Measurements from ENCODE around the gene CALML3.
"Not testable (repeated sequence)": the region's sequence is repeated elsewhere in the genome, so short reads cannot be mapped to it uniquely, and the experiment has no call there.

CALML3 gene

DNA sequence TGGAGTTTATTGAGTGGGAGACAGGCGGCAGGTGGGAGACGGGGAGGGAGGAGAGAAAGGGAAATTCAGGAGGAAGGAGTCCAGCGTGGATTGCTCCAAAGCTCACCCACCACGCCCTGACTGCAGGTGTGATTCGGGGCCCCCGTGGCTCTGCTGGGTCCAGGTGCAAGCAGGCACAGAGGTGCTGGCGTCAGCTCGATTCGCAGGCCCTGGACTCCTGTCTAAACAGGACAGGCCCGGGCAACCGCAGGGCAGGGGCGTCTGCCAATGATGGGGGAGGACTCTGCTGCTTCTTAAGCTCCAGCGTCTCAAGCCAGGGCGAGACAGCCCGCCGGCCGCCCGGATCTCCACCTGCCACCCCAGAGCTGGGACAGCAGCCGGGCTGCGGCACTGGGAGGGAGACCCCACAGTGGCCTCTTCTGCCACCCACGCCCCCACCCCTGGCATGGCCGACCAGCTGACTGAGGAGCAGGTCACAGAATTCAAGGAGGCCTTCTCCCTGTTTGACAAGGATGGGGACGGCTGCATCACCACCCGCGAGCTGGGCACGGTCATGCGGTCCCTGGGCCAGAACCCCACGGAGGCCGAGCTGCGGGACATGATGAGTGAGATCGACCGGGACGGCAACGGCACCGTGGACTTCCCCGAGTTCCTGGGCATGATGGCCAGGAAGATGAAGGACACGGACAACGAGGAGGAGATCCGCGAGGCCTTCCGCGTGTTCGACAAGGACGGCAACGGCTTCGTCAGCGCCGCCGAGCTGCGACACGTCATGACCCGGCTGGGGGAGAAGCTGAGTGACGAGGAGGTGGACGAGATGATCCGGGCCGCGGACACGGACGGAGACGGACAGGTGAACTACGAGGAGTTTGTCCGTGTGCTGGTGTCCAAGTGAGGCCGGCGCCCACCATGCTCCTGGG is at the start of gene CALML3:
Gene CALML3 (plus strand): TSS at position 321 of the 920 bp plus-strand sequence. CDS start 125 bp downstream, at position 446.
- Mint-ChIP-seq H3K27ac (no peak within 1 kb of the TSS), H3K4me3 (no peak within 1 kb of the TSS), H3K9me3 (no peaks in the 10 kb centered on the region), H3K4me1 (no peaks in the 10 kb centered on the region), H3K36me3 (no peaks in the 10 kb centered on the region), H3K27me3 (peaks cover 7% of the 10 kb centered on the region)
- DNase-seq (ENCODE audit: low spot score in 2 of 2), result no peak
- no peak for ATAC-seq (ENCODE audit: low read depth)

DNA sequence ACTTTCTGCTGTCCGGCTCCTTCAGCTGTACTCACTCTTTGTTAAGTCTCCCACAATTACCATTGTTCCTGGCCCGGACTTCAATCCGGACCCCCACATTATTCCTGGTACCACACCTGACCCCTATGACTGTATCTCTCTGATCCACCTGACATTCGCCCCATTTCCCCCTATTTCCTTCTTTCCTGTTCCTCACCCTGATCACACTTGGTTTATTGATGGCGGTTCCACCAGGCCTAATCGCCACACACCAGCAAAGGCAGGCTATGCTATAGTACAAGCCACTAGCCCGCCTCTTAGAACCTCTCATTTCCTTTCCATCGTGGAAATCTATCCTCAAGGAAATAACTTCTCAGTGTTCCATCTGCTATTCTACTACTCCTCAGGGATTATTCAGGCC is 49.7 kb upstream of the CALML3 start:
- H3K4me3 Mint-ChIP-seq; H3K4me1 Mint-ChIP-seq; H3K9me3 Mint-ChIP-seq; DNase-seq (ENCODE audit: low spot score in 2 of 2); H3K27ac Mint-ChIP-seq; H3K36me3 Mint-ChIP-seq; ATAC-seq (ENCODE audit: low read depth): not testable (repeated sequence)
- peaks cover 11% of the 10 kb centered on the region for H3K27me3 Mint-ChIP-seq

DNA sequence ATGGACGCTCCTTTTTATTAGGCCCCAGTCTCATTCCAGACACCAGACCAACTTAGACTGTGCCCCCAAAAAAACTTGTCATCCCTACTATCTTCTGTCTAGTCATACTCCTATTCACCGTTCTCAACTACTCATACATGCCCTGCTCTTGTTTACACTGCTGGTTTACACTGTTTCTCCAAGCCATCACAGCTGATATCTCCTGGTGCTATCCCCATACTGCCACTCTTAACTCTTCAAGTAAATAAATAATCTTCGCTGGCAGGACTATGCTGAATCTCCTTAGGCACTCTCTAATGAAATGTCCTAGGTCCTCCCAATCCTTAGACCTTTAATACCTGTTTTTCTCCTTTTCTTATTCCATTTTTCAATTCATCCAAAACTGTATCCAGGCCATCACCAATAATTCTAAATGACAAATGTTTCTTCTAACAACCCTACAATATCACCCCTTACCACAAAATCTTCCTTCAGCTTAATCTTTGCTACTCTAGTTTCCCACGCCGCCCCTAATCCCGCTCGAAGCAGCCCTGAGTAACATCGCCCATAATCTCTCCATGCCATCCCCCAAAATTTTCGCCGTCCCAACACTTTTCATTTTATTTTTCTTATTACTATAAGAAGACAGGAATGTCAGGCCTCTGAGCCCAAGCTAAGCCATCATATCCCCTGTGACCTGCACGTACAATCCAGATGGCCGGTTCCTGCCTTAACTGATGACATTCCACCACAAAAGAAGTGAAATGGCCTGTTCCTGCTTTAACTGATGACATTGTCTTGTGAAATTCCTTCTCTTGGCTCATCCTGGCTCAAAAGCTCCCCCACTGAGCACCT is 48.6 kb upstream of the CALML3 start:
- H3K36me3 Mint-ChIP-seq; H3K4me1 Mint-ChIP-seq; ATAC-seq (ENCODE audit: low read depth); H3K4me3 Mint-ChIP-seq; H3K9me3 Mint-ChIP-seq; DNase-seq (ENCODE audit: low spot score in 2 of 2); H3K27ac Mint-ChIP-seq: not testable (repeated sequence)
- peaks cover 13% of the 10 kb centered on the region for H3K27me3 Mint-ChIP-seq

DNA sequence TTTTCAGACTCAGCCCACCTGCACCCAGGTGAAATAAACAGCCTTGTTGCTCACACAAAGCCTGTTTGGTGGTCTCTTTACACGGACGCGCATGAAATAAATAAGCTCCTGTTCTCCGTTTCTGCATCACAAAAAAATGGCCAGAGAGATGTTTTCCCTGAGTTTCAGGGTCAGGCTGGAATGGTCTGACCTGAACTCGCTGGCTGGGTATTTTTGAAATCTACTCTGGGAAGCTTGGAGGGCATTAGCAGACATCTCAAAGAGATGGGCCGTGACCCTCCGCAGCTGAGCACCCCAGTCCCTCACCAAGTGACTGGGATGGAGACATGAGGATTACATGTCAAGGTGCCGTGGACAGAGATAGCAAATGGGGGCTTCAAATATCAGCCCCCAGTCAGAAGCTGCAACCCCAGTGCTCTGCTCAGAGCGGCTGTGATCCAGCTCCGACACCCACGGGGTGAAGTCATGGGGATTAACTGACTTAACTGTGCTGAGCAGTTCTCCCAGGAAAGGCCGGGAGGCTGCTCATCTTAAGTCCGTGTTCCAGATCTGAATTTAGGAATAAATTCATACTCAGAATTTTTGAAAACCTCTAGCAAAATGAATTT is 47.7 kb upstream of the CALML3 start:
- H3K27ac Mint-ChIP-seq, result no peak overlapping the region
- H3K4me3 Mint-ChIP-seq, result no peak overlapping the region
- ATAC-seq (ENCODE audit: low read depth), result no peak
- H3K36me3 Mint-ChIP-seq, result no peaks in the 10 kb centered on the region
- DNase-seq (ENCODE audit: low spot score in 2 of 2), result no peak
- H3K4me1 Mint-ChIP-seq, result peaks cover 8% of the 10 kb centered on the region
- peaks cover 15% of the 10 kb centered on the region for H3K27me3 Mint-ChIP-seq
- H3K9me3 Mint-ChIP-seq, result no peaks in the 10 kb centered on the region

DNA sequence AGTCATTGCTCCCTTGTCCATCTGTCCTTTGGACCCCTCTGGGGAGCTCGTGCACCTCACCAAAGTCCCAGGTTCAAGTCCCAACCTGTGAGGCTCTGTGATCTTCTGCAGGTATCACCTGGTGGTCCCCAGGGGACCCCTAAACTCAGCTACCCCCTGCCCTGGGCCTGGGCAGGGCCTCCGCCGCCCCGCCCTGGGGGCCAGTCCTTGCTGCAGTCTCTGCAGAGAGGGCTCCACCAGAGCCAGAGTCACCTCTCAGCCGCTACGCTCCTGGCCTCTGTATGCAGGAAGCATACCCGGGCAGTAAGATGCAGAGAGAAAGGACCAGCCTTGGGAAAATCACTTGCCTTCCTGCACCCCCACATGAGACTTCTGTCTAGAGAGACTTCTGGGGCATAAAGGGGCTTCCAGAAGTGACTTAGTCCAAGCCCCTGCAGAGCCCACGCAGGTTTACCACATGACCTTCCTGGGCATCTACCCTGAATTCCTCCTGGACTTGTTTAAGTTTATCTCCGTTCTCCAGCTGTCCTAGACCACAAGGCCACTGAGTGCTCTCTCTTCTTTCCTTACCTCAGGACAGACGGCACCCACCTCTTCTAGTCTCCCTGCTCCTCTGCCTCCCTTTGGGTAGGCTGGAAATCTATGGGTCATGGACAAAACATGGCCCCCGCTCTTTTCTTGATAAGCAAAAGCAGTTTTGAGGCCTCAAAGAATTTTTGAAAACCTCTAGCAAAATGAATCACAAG is 46.6 kb upstream of the CALML3 start:
- Mint-ChIP-seq H3K27ac (no peak overlapping the region), H3K9me3 (no peaks in the 10 kb centered on the region), H3K27me3 (peaks cover 16% of the 10 kb centered on the region), H3K36me3 (no peaks in the 10 kb centered on the region), H3K4me1 (peaks cover 8% of the 10 kb centered on the region), H3K4me3 (no peak overlapping the region)
- DNase-seq (ENCODE audit: low spot score in 2 of 2) (no peak), ATAC-seq (ENCODE audit: low read depth) (no peak)

DNA sequence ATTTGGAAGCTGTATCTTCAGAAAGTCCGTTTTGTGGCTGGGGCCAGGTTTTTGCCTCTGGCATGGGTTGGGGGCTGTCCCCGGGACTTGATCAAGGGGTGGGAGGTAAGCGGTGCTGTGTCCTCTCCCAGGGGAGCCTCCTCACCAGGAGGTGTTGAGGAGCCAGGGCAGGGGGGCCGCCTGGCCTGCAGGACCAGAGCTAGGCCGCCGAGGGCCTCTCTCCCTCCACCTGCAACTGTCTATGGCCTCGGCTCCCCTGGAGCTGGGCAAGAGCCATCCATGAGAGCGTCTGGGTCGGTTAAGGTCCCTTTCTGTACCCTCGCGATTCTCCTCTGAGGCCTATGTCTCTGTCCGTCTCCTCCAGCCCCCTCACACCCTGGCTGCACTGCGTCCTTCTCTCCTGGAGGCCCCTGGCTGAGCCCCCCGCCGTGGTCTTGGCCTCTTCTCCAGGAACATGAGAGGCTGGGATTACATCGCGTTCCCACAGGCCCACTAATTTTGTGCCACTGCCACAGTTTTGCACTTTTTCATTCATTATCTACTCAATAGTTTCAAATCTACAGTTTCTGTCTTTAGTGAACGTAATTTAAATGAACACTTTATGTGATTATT is 46.0 kb upstream of the CALML3 start:
- H3K9me3 Mint-ChIP-seq, result no peaks in the 10 kb centered on the region
- H3K27me3 Mint-ChIP-seq, result peaks cover 18% of the 10 kb centered on the region
- DNase-seq (ENCODE audit: low spot score in 2 of 2) (no peak), ATAC-seq (ENCODE audit: low read depth) (no peak)
- H3K4me3 Mint-ChIP-seq, result no peak overlapping the region
- no peak overlapping the region for H3K27ac Mint-ChIP-seq
- H3K4me1 Mint-ChIP-seq, result peaks cover 8% of the 10 kb centered on the region
- no peaks in the 10 kb centered on the region for H3K36me3 Mint-ChIP-seq

DNA sequence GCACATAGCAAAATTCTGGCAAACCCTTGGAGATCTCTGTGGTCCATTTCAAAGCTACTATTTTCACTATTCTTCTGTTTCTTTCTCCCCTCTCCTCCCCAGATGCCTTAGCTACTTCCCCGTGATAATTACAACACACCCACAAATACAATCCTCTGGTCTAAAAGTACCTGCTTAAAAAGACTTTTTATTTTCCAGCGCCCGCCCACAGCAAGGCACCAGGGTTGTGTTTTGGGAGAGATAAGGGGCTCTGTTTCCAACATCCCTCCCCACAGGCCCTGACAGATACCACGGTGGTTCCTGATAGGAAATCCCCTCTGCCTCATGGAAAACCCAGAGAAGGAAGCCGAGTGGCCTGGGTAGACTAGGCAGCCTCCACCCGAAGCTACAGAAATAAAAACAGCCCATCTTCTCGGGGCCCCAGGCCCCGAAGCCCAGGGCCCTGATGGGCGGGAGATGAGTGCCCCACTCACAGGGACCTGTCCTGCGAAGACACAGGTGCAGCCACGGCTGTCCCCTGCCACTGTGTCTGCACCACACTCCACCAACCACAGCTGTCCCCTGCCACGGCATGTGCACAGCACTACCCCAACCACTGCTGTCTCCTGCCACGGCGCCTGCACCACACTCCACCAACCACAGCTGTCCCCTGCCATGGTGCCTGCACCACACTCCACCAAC is 45.1 kb upstream of the CALML3 start:
- Mint-ChIP-seq H3K36me3 (no peaks in the 10 kb centered on the region), H3K4me3 (no peak overlapping the region), H3K4me1 (peaks cover 8% of the 10 kb centered on the region), H3K27ac (peak overlapping the region; percentile 12), H3K9me3 (no peaks in the 10 kb centered on the region), H3K27me3 (peaks cover 15% of the 10 kb centered on the region)
- ATAC-seq (ENCODE audit: low read depth) (no peak), DNase-seq (ENCODE audit: low spot score in 2 of 2) (no peak)

DNA sequence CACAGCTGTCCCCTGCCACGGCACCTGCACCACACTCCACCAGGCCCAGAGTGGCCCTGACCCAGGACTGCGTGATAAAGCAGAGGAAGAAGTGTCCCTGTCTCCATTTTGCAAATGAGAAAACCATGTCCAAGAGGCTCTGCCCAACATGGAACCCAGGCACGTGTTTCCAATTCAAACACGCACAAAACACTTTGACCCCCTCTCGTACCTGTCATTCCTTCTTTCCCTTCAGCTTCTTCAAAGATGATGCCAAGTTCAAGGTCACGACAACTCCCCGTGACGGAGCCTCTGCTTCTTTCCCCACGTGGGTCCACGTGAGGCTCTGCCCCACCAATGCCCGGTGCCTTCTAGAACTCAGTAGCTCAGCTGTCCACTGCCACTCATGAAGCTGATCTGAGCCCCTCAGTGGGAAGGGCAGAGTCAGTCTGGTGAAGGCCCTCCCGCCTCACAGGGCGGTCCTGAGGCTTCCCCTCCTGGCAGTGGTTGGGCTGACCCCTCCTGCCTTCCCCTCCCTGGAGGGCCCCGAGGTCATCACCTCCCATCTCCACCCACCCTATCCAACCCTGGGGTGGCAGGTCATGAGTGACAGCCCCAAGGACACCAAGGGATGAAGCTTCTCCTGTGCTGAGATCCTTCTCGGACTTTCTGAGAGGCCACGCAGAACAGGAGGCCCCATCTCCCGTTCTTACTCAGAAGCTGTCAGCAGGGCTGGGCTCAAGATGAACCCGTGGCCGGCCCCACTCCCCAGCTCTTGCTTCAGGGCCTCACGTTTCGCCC is 44.4 kb upstream of the CALML3 start:
- ATAC-seq (ENCODE audit: low read depth) (no peak), DNase-seq (ENCODE audit: low spot score in 2 of 2) (no peak)
- H3K27ac Mint-ChIP-seq, result peak overlapping the region; percentile 12
- peaks cover 19% of the 10 kb centered on the region for H3K27me3 Mint-ChIP-seq
- H3K4me3 Mint-ChIP-seq, result no peak overlapping the region
- H3K4me1 Mint-ChIP-seq, result peaks cover 8% of the 10 kb centered on the region
- no peaks in the 10 kb centered on the region for H3K9me3 Mint-ChIP-seq
- H3K36me3 Mint-ChIP-seq, result no peaks in the 10 kb centered on the region

DNA sequence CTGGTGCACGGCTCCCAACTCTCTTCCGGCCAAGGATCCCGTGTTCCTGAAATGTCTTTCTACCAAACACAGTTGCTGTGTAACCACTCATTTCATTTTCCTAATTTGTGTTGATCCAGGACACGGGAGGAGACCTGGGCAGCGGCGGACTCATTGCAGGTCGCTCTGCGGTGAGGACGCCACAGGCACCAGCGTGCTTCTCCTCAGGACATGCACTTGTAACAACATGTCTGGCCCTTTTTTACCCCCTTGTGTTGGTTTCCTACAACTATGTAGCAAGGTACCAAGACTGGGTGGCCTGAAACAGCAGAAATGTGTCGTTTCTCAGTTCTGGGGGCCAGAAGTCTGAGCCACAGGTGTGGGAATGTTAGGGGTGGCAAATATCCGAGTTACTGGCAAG is 43.6 kb upstream of the CALML3 start:
- Mint-ChIP-seq H3K36me3 (no peaks in the 10 kb centered on the region), H3K27me3 (peaks cover 19% of the 10 kb centered on the region), H3K4me1 (peaks cover 8% of the 10 kb centered on the region), H3K9me3 (no peaks in the 10 kb centered on the region), H3K4me3 (no peak overlapping the region), H3K27ac (no peak overlapping the region)
- no peak for DNase-seq (ENCODE audit: low spot score in 2 of 2)
- ATAC-seq (ENCODE audit: low read depth), result no peak

DNA sequence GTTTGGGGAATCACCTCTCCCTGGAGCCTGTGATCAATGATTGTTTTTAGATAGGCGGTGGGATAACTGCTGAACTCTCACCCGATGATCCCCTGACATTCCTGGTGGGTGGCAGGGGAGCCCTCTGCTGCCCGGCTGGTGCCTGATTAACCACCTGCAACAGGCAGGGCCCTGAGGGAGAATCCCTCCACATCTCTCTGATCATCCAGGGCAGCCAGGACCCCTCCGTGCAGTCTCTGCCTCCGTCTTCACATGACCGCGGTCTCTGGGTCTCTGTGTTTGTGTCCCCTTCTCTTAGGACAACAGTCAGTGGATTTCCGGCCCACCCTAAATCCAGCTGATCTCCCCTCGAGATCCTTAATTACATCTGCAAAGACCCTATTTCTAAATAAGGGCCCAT is 42.7 kb upstream of the CALML3 start:
- Mint-ChIP-seq H3K4me3 (no peak overlapping the region), H3K36me3 (no peaks in the 10 kb centered on the region), H3K27ac (no peak overlapping the region), H3K4me1 (peaks cover 8% of the 10 kb centered on the region), H3K27me3 (peaks cover 21% of the 10 kb centered on the region), H3K9me3 (no peaks in the 10 kb centered on the region)
- ATAC-seq (ENCODE audit: low read depth), result no peak
- DNase-seq (ENCODE audit: low spot score in 2 of 2), result no peak

DNA sequence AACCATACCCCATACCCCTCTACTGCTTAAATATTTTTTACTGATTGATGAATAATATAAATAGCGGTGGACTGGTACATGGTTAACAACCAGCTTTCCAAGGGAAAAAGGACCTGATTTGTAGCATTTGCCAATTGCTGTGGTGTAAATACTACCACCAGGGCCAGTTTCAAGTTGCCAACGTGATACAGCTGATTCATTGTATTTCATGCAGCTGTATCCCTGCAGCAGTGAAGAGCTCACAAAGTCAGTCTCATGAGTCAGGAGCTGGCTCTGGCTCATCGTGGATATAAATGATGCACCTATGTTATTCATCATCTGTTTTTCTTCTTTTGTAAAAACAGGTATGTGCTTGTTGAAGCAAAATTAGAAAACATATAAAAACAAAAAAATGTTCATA is 40.6 kb upstream of the CALML3 start:
- DNase-seq (ENCODE audit: low spot score in 2 of 2) (no peak), ATAC-seq (ENCODE audit: low read depth) (no peak)
- no peak overlapping the region for H3K27ac Mint-ChIP-seq
- H3K36me3 Mint-ChIP-seq, result no peaks in the 10 kb centered on the region
- no peak overlapping the region for H3K4me3 Mint-ChIP-seq
- H3K4me1 Mint-ChIP-seq, result peaks cover 8% of the 10 kb centered on the region
- peaks cover 24% of the 10 kb centered on the region for H3K27me3 Mint-ChIP-seq
- no peaks in the 10 kb centered on the region for H3K9me3 Mint-ChIP-seq

DNA sequence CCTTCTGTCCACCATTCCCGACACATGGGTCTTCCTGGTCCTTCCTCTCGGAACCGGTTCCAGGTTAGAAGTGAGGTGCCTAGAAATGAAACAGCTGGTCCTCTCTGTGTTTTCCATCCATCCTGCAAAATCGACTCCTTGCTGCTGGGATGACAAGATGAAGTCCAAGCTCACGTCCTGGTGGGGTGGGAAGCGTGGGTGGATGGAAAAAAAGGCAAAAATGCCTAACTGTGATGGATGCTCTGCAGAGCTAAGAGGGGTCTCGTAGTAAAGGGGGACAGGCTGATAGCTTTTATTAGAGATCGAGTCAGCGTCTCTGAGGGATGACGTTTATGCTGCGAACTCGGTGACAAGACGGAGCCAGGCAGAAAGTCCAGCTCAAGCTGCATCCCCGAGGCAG is 39.5 kb upstream of the CALML3 start:
- no peak for DNase-seq (ENCODE audit: low spot score in 2 of 2)
- no peak overlapping the region for H3K27ac Mint-ChIP-seq

More for the DNA sequence above, 39.5 kb upstream of the CALML3 start:
- Mint-ChIP-seq H3K36me3 (no peaks in the 10 kb centered on the region), H3K4me3 (no peak overlapping the region), H3K9me3 (no peaks in the 10 kb centered on the region), H3K4me1 (peaks cover 3% of the 10 kb centered on the region), H3K27me3 (peaks cover 22% of the 10 kb centered on the region)
- ATAC-seq (ENCODE audit: low read depth), result no peak

Measured in memory B cell (primary cell).